ENCODE data around the gene TCF20.

TCF20 gene

DNA sequence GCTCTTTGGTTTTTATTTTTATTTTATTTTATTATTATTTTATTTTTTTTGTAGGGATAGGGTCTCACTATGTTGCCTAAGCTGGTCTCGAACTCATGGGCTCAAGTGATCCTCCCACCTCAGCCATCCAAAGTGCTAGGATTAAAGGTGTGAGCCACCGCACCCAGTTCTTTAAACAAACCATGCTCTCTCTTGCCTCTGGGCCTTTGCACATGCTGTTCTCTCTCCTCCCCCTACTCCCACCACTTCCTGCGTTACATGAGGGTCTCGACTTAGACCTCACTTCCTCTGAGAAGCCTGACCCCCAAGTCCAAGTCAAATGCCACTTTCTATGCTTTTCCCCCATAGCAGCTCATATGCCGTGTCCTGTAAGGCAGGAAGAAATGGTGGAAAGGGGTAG is 15.2 kb upstream of the TCF20 start:
- DNase-seq: no peak
- Histone ChIP-seq H4K8ac (ENCODE audit: low read length) (no peak overlapping the region), H2BK15ac (ENCODE audit: low read depth, poor library complexity, severe bottlenecking) (no peak overlapping the region), H3K36me3 (ENCODE audit: control insufficient read depth in 1 of 2, insufficient read depth in 2 of 2, low read depth in 1 of 2, low read length in 2 of 2) (peaks cover 0 to 3% of the 10 kb centered on the region in 2 experiments), H2AFZ (ENCODE audit: low read depth, low read length) (no peak overlapping the region), H3K27ac (ENCODE audit: low read length, poor library complexity, severe bottlenecking) (no peak overlapping the region), H3K27me3 (ENCODE audit: control insufficient read depth in 1 of 2, insufficient read depth in 1 of 2, low read length in 2 of 2) (peaks cover 66 to 88% of the 10 kb centered on the region in 2 experiments), H3K4ac (ENCODE audit: low read depth in 1 of 2, low read length in 2 of 2) (no peak overlapping the region), H3K18ac (ENCODE audit: low read depth in 1 of 2, low read length in 2 of 2) (no peak overlapping the region), H2BK5ac (ENCODE audit: low read depth, low read length, poor library complexity, severe bottlenecking) (no peak overlapping the region), H2BK120ac (ENCODE audit: low read depth, low read length) (no peak overlapping the region), H3K9me3 (ENCODE audit: control insufficient read depth, low read length) (no peaks in the 10 kb centered on the region), H3K9ac (ENCODE audit: low read length) (no peak overlapping the region), H2AK5ac (ENCODE audit: low read length, severe bottlenecking) (no peak overlapping the region), H3K4me3 (ENCODE audit: insufficient read depth in 1 of 2, low read depth in 1 of 2, low read length in 2 of 2) (no peak overlapping the region), H3K4me1 (ENCODE audit: control insufficient read depth, insufficient read depth, low read depth, low read length) (peaks cover 13% of the 10 kb centered on the region), H3K79me1 (replicated peaks; ENCODE audit: low read length, poor library complexity, severe bottlenecking) (no peaks in the 10 kb centered on the region), H2BK12ac (ENCODE audit: low read length in 2 of 2) (no peak overlapping the region), H3K23ac (ENCODE audit: low read length in 2 of 2) (no peak overlapping the region), H3K4me2 (ENCODE audit: low read length, poor library complexity, severe bottlenecking) (no peak overlapping the region), H3K14ac (ENCODE audit: low read length in 2 of 2) (no peak overlapping the region), H4K91ac (ENCODE audit: low read length) (no peak overlapping the region)
- WGBS: 90% methylated on average over 5 of the region's 5 CpGs

- Histone ChIP-seq H2BK120ac (ENCODE audit: low read depth, low read length) (no peak overlapping the region), H3K9ac (ENCODE audit: low read length) (no peak overlapping the region), H3K27me3 (ENCODE audit: control insufficient read depth in 1 of 2, insufficient read depth in 1 of 2, low read length in 2 of 2) (peaks cover 67 to 89% of the 10 kb centered on the region in 2 experiments), H3K36me3 (ENCODE audit: control insufficient read depth in 1 of 2, insufficient read depth in 2 of 2, low read depth in 1 of 2, low read length in 2 of 2) (no peaks in the 10 kb centered on the region), H2BK15ac (ENCODE audit: low read depth, poor library complexity, severe bottlenecking) (no peak overlapping the region), H3K9me3 (ENCODE audit: control insufficient read depth, low read length) (no peaks in the 10 kb centered on the region), H2AFZ (ENCODE audit: low read depth, low read length) (no peak overlapping the region), H3K4ac (ENCODE audit: low read depth in 1 of 2, low read length in 2 of 2) (no peak overlapping the region), H4K91ac (ENCODE audit: low read length) (no peak overlapping the region), H2AK5ac (ENCODE audit: low read length, severe bottlenecking) (no peak overlapping the region), H3K23ac (ENCODE audit: low read length in 2 of 2) (no peak overlapping the region), H2BK5ac (ENCODE audit: low read depth, low read length, poor library complexity, severe bottlenecking) (no peak overlapping the region), H3K4me2 (ENCODE audit: low read length, poor library complexity, severe bottlenecking) (no peak overlapping the region), H2BK12ac (ENCODE audit: low read length in 2 of 2) (no peak overlapping the region), H4K8ac (ENCODE audit: low read length) (no peak overlapping the region), H3K4me1 (ENCODE audit: control insufficient read depth, insufficient read depth, low read depth, low read length) (peaks cover 13% of the 10 kb centered on the region), H3K18ac (ENCODE audit: low read depth in 1 of 2, low read length in 2 of 2) (no peak overlapping the region), H3K27ac (ENCODE audit: low read length, poor library complexity, severe bottlenecking) (no peak overlapping the region), H3K4me3 (ENCODE audit: insufficient read depth in 1 of 2, low read depth in 1 of 2, low read length in 2 of 2) (no peak overlapping the region), H3K79me1 (replicated peaks; ENCODE audit: low read length, poor library complexity, severe bottlenecking) (no peaks in the 10 kb centered on the region), H3K14ac (ENCODE audit: low read length in 2 of 2) (no peak overlapping the region)
- no peak for DNase-seq
- 89% methylated on average over 14 of the region's 14 CpGs for WGBS
Measured at GRCh38 chr22:42284643-42285181, 14.3 kb upstream of the TCF20 start.

GRCh38 chr22:42284202-42284591 is 13.7 kb upstream of the TCF20 start:
- H3K27ac ChIP-seq (ENCODE audit: low read length, poor library complexity, severe bottlenecking): no peak overlapping the region

GRCh38 chr22:42283278-42284201 is 13.1 kb upstream of the TCF20 start:
- Histone ChIP-seq H3K27ac (ENCODE audit: low read length, poor library complexity, severe bottlenecking) (no peak overlapping the region), H3K14ac (ENCODE audit: low read length in 2 of 2) (no peak overlapping the region), H2BK120ac (ENCODE audit: low read depth, low read length) (no peak overlapping the region), H3K79me1 (replicated peaks; ENCODE audit: low read length, poor library complexity, severe bottlenecking) (no peaks in the 10 kb centered on the region), H2BK15ac (ENCODE audit: low read depth, poor library complexity, severe bottlenecking) (no peak overlapping the region), H3K4me2 (ENCODE audit: low read length, poor library complexity, severe bottlenecking) (peak overlapping the region; percentile 65), H3K23ac (ENCODE audit: low read length in 2 of 2) (peak overlapping the region in 1 of 2 experiments; percentile 94), H2AK5ac (ENCODE audit: low read length, severe bottlenecking) (no peak overlapping the region), H2AFZ (ENCODE audit: low read depth, low read length) (no peak overlapping the region), H3K27me3 (ENCODE audit: control insufficient read depth in 1 of 2, insufficient read depth in 1 of 2, low read length in 2 of 2) (peaks cover 71 to 89% of the 10 kb centered on the region in 2 experiments), H2BK5ac (ENCODE audit: low read depth, low read length, poor library complexity, severe bottlenecking) (no peak overlapping the region), H4K91ac (ENCODE audit: low read length) (no peak overlapping the region), H4K8ac (ENCODE audit: low read length) (no peak overlapping the region), H3K9ac (ENCODE audit: low read length) (peak overlapping the region; percentile 43), H3K36me3 (ENCODE audit: control insufficient read depth in 1 of 2, insufficient read depth in 2 of 2, low read depth in 1 of 2, low read length in 2 of 2) (no peaks in the 10 kb centered on the region), H3K4ac (ENCODE audit: low read depth in 1 of 2, low read length in 2 of 2) (no peak overlapping the region), H3K9me3 (ENCODE audit: control insufficient read depth, low read length) (no peaks in the 10 kb centered on the region), H3K4me1 (ENCODE audit: control insufficient read depth, insufficient read depth, low read depth, low read length) (peaks cover 13% of the 10 kb centered on the region), H3K18ac (ENCODE audit: low read depth in 1 of 2, low read length in 2 of 2) (no peak overlapping the region), H2BK12ac (ENCODE audit: low read length in 2 of 2) (no peak overlapping the region), H3K4me3 (ENCODE audit: insufficient read depth in 1 of 2, low read depth in 1 of 2, low read length in 2 of 2) (peak overlapping the region; percentile 32 to 71)
- peak; percentile 21 for DNase-seq
- WGBS: 7% methylated on average over 57 of the region's 72 CpGs

More at GRCh38 chr22:42284202-42284591, 13.7 kb upstream of the TCF20 start:
- no peak overlapping the region for H3K14ac ChIP-seq (ENCODE audit: low read length in 2 of 2)
- H3K36me3 ChIP-seq (ENCODE audit: control insufficient read depth in 1 of 2, insufficient read depth in 2 of 2, low read depth in 1 of 2, low read length in 2 of 2): no peaks in the 10 kb centered on the region
- H2AFZ ChIP-seq (ENCODE audit: low read depth, low read length): no peak overlapping the region
- no peaks in the 10 kb centered on the region for H3K9me3 ChIP-seq (ENCODE audit: control insufficient read depth, low read length)
- H4K91ac ChIP-seq (ENCODE audit: low read length): no peak overlapping the region
- H2BK5ac ChIP-seq (ENCODE audit: low read depth, low read length, poor library complexity, severe bottlenecking): no peak overlapping the region
- WGBS: 48% methylated on average over 7 of the region's 7 CpGs
- H3K23ac ChIP-seq (ENCODE audit: low read length in 2 of 2): no peak overlapping the region
- H2BK120ac ChIP-seq (ENCODE audit: low read depth, low read length): no peak overlapping the region
- H3K79me1 ChIP-seq (replicated peaks; ENCODE audit: low read length, poor library complexity, severe bottlenecking): no peaks in the 10 kb centered on the region
- no peak overlapping the region for H3K4ac ChIP-seq (ENCODE audit: low read depth in 1 of 2, low read length in 2 of 2)
- H3K4me2 ChIP-seq (ENCODE audit: low read length, poor library complexity, severe bottlenecking): no peak overlapping the region
- H3K4me1 ChIP-seq (ENCODE audit: control insufficient read depth, insufficient read depth, low read depth, low read length): peaks cover 13% of the 10 kb centered on the region
- H3K9ac ChIP-seq (ENCODE audit: low read length): no peak overlapping the region
- H3K27me3 ChIP-seq (ENCODE audit: control insufficient read depth in 1 of 2, insufficient read depth in 1 of 2, low read length in 2 of 2): peaks cover 71 to 89% of the 10 kb centered on the region in 2 experiments
- H2BK15ac ChIP-seq (ENCODE audit: low read depth, poor library complexity, severe bottlenecking): no peak overlapping the region
- peak overlapping the region in 1 of 2 experiments; percentile 71 for H3K4me3 ChIP-seq (ENCODE audit: insufficient read depth in 1 of 2, low read depth in 1 of 2, low read length in 2 of 2)
- no peak overlapping the region for H3K18ac ChIP-seq (ENCODE audit: low read depth in 1 of 2, low read length in 2 of 2)
- no peak overlapping the region for H2BK12ac ChIP-seq (ENCODE audit: low read length in 2 of 2)
- DNase-seq: no peak
- H2AK5ac ChIP-seq (ENCODE audit: low read length, severe bottlenecking): no peak overlapping the region
- no peak overlapping the region for H4K8ac ChIP-seq (ENCODE audit: low read length)

Data from mesenchymal stem cell (in vitro differentiated cells and primary cell).